LHCN-M2 (cell line): ENCODE data around the gene TJAP1. TPM values are rescaled to one million over a fixed set of nuclear protein-coding genes. Genes with fewer than 3 reads are reported as not detected.
"Not testable (repeated sequence)": the region's sequence is repeated elsewhere in the genome, so short reads cannot be mapped to it uniquely, and the experiment has no call there.

Source experiments
- DNase-seq: peaks from one replicate; pipeline ENCODE4 v3.0.0-alpha.2; 2012; ENCODE audit warnings: low read depth
- total RNA-seq: library from RNA; depleted of rRNA; stranded (reverse); fragments of >200 nt; gene quantifications from 2 replicates; pipeline ENCODE4 v1.2.3, GENCODE V29; 2014; rRNA removed

The TJAP1 gene
- total RNA-seq, 1 experiment from 2014 or later = 32.8 TPM

- DNase-seq = no peak
Observed at GRCh38 chr6:43523284-43523683, 45.9 kb downstream of the TJAP1 start.

GRCh38 chr6:43524483-43524961 lies 47.2 kb downstream of the TJAP1 start:
- DNase-seq = no peak

GRCh38 chr6:43532201-43532600 lies 54.8 kb downstream of the TJAP1 start:
- no peak for DNase-seq

GRCh38 chr6:43538986-43539385 lies 61.6 kb downstream of the TJAP1 start:
- DNase-seq = not testable (repeated sequence)

- DNase-seq = not testable (repeated sequence)
Observed at GRCh38 chr6:43539409-43539808, 62.0 kb downstream of the TJAP1 start.

- no peak for DNase-seq
Observed at GRCh38 chr6:43540507-43540906, 63.1 kb downstream of the TJAP1 start.

GRCh38 chr6:43541774-43542471 lies 64.6 kb downstream of the TJAP1 start:
- no peak for DNase-seq

GRCh38 chr6:43544461-43544860 lies 67.1 kb downstream of the TJAP1 start:
- no peak for DNase-seq

- DNase-seq = no peak
Observed at GRCh38 chr6:43547222-43547621, 69.9 kb downstream of the TJAP1 start.

Other genes starting within 250 kb of the TJAP1 start
- 102 and 103 TPM in 2 replicates for gene DNPH1, start 248.1 kb upstream of the TJAP1 start, total RNA-seq
- under 0.01 and 0.06 TPM in 2 replicates for gene TTBK1, start 234.1 kb upstream of the TJAP1 start, total RNA-seq
- not detected in 2 replicates for gene SLC22A7, start 179.3 kb upstream of the TJAP1 start, total RNA-seq
- not detected in 2 replicates for gene CRIP3, start 168.7 kb upstream of the TJAP1 start, total RNA-seq
- gene ZNF318, start 107.9 kb upstream of the TJAP1 start, total RNA-seq = 10.2 and 11.9 TPM in 2 replicates
- 14.9 and 15.7 TPM in 2 replicates for gene ABCC10, start 50.0 kb upstream of the TJAP1 start, total RNA-seq
- 2.4 and 4.4 TPM in 2 replicates for gene DLK2, start 22.0 kb upstream of the TJAP1 start, total RNA-seq
- 1.2 TPM in 2 replicates for gene LRRC73, start 32.8 kb downstream of the TJAP1 start, total RNA-seq
- gene YIPF3, start 39.4 kb downstream of the TJAP1 start, total RNA-seq = 161 and 168 TPM in 2 replicates
- gene POLR1C, start 39.5 kb downstream of the TJAP1 start, total RNA-seq = 44.8 and 53.9 TPM in 2 replicates
- 33.8 and 34.2 TPM in 2 replicates for gene XPO5, start 98.5 kb downstream of the TJAP1 start, total RNA-seq
- gene POLH, start 98.6 kb downstream of the TJAP1 start, total RNA-seq = 45.9 and 71.0 TPM in 2 replicates
- gene GTPBP2, start 151.7 kb downstream of the TJAP1 start, total RNA-seq = 44.1 and 45.5 TPM in 2 replicates
- 28.3 and 34.4 TPM in 2 replicates for gene MAD2L1BP, start 158.3 kb downstream of the TJAP1 start, total RNA-seq
- not detected in 2 replicates for gene RSPH9, start 167.5 kb downstream of the TJAP1 start, total RNA-seq
- gene MRPS18A, start 210.2 kb downstream of the TJAP1 start, total RNA-seq = 36.3 and 37.1 TPM in 2 replicates